ENCODE results near the gene PNPLA5. TPM values are rescaled to one million over a fixed set of nuclear protein-coding genes. Genes with fewer than 3 reads are reported as not detected.

Gene PNPLA5
- total and polyA plus RNA-seq, 2 of the 8 experiments (the other 6 are each of a cell fraction or from before 2014, with no cell fraction given), result 3.9 to 6.8 TPM

DNA sequence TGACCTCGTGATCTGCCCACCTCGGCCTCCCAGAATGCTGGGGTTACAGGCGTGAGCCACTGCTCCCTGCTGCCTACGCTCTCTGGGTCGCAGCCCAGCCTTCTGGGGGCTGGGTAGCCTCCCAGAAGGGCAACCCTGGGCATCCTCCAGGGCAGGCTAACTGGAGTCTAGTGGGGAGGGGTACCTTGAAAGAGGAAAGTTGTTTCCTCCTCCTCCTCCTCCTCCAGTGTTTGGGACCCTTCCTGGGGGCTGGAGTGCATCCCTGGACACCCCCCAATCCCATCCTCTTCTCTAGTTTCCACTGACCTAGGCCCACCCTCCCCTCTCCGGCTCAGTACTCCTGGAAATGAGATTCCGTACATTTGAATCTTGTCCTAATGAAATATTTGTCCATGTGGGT lies 33.1 kb upstream of the PNPLA5 start (continued):
- TF ChIP-seq CBX5 (IDR thresholded peaks at IDR 0.05; ENCODE audit: low read depth, low read length) (no peak), NRF1 (IDR thresholded peaks at IDR 0.05; ENCODE audit: low read depth, low read length) (no peak), SP1 (IDR thresholded peaks at IDR 0.05; ENCODE audit: low read depth, low read length) (no peak), POLR2AphosphoS5 (IDR thresholded peaks at IDR 0.05; ENCODE audit: low read depth, low read length) (no peak), SUZ12 (IDR thresholded peaks at IDR 0.05; ENCODE audit: low read length) (no peak), EP300 (IDR thresholded peaks at IDR 0.05; ENCODE audit: borderline replicate concordance in 1 of 2, low read depth in 2 of 2, low read length in 2 of 2) (no peak), GTF2F1 (IDR thresholded peaks at IDR 0.05; ENCODE audit: borderline replicate concordance, low read depth, low read length) (no peak), RXRA (IDR thresholded peaks at IDR 0.05; ENCODE audit: insufficient read depth, low read depth, low read length) (no peak)
